Measurements from ENCODE around the gene CCDC89. TPM values are rescaled to one million over a fixed set of nuclear protein-coding genes. Genes with fewer than 3 reads are reported as not detected.
"Not testable (repeated sequence)": the region's sequence is repeated elsewhere in the genome, so short reads cannot be mapped to it uniquely, and the experiment has no call there.

CCDC89 gene
- total and polyA plus RNA-seq, 2 experiments from 2014 or later = 0.31 TPM; not detected in 1

DNA sequence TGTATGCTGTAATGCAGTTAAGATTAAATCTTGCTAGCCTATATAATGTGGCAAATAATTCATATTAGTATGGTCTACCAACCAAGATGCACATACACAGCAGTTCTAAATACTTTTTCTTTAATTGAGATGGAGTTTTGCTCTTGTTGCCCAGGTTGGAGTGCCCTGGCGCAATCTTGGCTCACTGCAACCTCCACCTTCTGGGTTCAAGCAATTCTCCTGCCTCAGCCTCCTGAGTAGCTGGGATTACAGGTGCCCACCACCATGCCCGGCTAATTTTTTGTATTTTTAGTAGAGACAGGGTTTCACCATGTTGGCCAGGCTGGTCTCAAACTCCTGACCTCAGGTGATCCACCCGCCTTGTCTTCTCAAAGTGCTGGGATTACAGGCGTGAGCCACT lies 31.7 kb downstream of the CCDC89 start:
- H3K27ac Mint-ChIP-seq; H4K20me1 ChIP-seq (replicated peaks; ENCODE audit: insufficient read depth); H3K27me3 Mint-ChIP-seq (ENCODE audit: insufficient read depth, low read depth, poor library complexity); H3K4me3 Mint-ChIP-seq; H3F3A ChIP-seq (replicated peaks; ENCODE audit: low read depth); H3K27me3 ChIP-seq (ENCODE audit: insufficient read depth); H3K4me1 ChIP-seq (ENCODE audit: insufficient read depth); H3K4me2 ChIP-seq; H3K27ac ChIP-seq (ENCODE audit: low read depth); ATAC-seq; H3K4me3 ChIP-seq; H3K9me3 Mint-ChIP-seq; H2AFZ ChIP-seq; H3K9me2 ChIP-seq (ENCODE audit: insufficient read depth); DNase-seq (ENCODE audit: low spot score): not testable (repeated sequence)
- Mint-ChIP-seq H3K36me3 (ENCODE audit: low read depth) (peaks cover 29% of the 10 kb centered on the region), H3K4me1 (peaks cover 11% of the 10 kb centered on the region)
- Histone ChIP-seq H3K36me3 (ENCODE audit: insufficient read depth) (peaks cover 19% of the 10 kb centered on the region), H3K79me2 (replicated peaks; ENCODE audit: insufficient read depth) (peaks cover 30% of the 10 kb centered on the region)

DNA sequence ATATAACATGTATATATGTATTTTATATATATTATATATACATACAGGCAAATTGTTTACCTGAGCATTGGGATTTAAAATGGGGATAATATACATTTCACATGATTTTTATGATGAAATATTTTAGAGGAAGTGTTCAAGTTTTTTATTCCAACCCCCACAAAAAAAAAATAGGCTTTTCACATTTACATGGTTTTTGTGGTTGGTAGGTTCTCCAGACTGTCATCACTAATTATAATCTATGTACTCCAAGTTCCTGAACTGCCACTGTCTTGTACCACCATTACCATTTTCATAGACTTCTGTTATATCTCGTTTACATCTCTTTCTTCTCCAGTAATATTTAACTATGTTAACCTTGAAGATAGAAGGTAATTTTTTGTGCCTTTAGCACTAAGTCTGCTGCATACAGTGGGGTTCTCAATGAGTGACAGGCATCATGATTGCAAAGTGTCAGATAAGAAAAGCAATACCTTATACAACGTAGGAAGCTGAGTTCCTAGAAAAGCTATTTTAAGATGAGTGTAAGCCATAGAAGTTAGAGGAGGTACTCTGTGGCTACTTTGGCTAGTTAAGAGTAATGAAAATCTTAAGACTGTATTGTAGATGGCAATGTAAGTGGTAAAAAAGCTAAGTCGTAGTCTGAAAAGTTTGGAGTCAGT lies 33.1 kb downstream of the CCDC89 start:
- H4K20me1 ChIP-seq (replicated peaks; ENCODE audit: insufficient read depth) = 0 out of 2 replicates have a peak, but pooled peaks cover 4% of the 10 kb centered on the region
- no peak overlapping the region for H3K27ac Mint-ChIP-seq
- peaks cover 19% of the 10 kb centered on the region for H3K36me3 ChIP-seq (ENCODE audit: insufficient read depth)
- H3K4me2 ChIP-seq = no peak overlapping the region
- no peak overlapping the region for H3K4me3 ChIP-seq
- no peaks in the 10 kb centered on the region for H3K9me2 ChIP-seq (ENCODE audit: insufficient read depth)
- peaks cover 2% of the 10 kb centered on the region for H3K27me3 Mint-ChIP-seq (ENCODE audit: insufficient read depth, low read depth, poor library complexity)
- ATAC-seq (no peak), DNase-seq (ENCODE audit: low spot score) (no peak)
- no peak overlapping the region for H2AFZ ChIP-seq
- H3K79me2 ChIP-seq (replicated peaks; ENCODE audit: insufficient read depth) = peaks cover 18% of the 10 kb centered on the region
- H3K4me3 Mint-ChIP-seq = no peak overlapping the region
- no peak overlapping the region for H3K27ac ChIP-seq (ENCODE audit: low read depth)
- H3K36me3 Mint-ChIP-seq (ENCODE audit: low read depth) = peaks cover 21% of the 10 kb centered on the region; the same call in 2 of the 3 replicates
- no peaks in the 10 kb centered on the region for H3F3A ChIP-seq (replicated peaks; ENCODE audit: low read depth)
- H3K4me1 Mint-ChIP-seq = peaks cover 15% of the 10 kb centered on the region
- H3K27me3 ChIP-seq (ENCODE audit: insufficient read depth) = no peaks in the 10 kb centered on the region
- peaks cover 6% of the 10 kb centered on the region for H3K4me1 ChIP-seq (ENCODE audit: insufficient read depth)
- H3K9me3 Mint-ChIP-seq = no peaks in the 10 kb centered on the region
- no peak for TF ChIP-seq CREB1 (CRISPR knock-in tag; IDR thresholded peaks at IDR 0.05; ENCODE audit: low read depth)
- no peak for TF ChIP-seq ZNF114 (CRISPR knock-in tag; IDR thresholded peaks at IDR 0.05)
- no peak for TF ChIP-seq EZH2 (IDR thresholded peaks at IDR 0.05; ENCODE audit: low read depth, unreplicated experiment)
- TF ChIP-seq, protein P1, sequence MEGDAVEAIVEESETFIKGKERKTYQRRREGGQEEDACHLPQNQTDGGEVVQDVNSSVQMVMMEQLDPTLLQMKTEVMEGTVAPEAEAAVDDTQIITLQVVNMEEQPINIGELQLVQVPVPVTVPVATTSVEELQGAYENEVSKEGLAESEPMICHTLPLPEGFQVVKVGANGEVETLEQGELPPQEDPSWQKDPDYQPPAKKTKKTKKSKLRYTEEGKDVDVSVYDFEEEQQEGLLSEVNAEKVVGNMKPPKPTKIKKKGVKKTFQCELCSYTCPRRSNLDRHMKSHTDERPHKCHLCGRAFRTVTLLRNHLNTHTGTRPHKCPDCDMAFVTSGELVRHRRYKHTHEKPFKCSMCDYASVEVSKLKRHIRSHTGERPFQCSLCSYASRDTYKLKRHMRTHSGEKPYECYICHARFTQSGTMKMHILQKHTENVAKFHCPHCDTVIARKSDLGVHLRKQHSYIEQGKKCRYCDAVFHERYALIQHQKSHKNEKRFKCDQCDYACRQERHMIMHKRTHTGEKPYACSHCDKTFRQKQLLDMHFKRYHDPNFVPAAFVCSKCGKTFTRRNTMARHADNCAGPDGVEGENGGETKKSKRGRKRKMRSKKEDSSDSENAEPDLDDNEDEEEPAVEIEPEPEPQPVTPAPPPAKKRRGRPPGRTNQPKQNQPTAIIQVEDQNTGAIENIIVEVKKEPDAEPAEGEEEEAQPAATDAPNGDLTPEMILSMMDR (conservative IDR thresholded peaks at IDR 0.05; ENCODE audit: low read depth in 2 of 2) = no peak
- TF ChIP-seq, protein P2, sequence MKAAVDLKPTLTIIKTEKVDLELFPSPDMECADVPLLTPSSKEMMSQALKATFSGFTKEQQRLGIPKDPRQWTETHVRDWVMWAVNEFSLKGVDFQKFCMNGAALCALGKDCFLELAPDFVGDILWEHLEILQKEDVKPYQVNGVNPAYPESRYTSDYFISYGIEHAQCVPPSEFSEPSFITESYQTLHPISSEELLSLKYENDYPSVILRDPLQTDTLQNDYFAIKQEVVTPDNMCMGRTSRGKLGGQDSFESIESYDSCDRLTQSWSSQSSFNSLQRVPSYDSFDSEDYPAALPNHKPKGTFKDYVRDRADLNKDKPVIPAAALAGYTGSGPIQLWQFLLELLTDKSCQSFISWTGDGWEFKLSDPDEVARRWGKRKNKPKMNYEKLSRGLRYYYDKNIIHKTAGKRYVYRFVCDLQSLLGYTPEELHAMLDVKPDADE (IDR thresholded peaks at IDR 0.05) = no peak
- TF ChIP-seq, protein P3, sequence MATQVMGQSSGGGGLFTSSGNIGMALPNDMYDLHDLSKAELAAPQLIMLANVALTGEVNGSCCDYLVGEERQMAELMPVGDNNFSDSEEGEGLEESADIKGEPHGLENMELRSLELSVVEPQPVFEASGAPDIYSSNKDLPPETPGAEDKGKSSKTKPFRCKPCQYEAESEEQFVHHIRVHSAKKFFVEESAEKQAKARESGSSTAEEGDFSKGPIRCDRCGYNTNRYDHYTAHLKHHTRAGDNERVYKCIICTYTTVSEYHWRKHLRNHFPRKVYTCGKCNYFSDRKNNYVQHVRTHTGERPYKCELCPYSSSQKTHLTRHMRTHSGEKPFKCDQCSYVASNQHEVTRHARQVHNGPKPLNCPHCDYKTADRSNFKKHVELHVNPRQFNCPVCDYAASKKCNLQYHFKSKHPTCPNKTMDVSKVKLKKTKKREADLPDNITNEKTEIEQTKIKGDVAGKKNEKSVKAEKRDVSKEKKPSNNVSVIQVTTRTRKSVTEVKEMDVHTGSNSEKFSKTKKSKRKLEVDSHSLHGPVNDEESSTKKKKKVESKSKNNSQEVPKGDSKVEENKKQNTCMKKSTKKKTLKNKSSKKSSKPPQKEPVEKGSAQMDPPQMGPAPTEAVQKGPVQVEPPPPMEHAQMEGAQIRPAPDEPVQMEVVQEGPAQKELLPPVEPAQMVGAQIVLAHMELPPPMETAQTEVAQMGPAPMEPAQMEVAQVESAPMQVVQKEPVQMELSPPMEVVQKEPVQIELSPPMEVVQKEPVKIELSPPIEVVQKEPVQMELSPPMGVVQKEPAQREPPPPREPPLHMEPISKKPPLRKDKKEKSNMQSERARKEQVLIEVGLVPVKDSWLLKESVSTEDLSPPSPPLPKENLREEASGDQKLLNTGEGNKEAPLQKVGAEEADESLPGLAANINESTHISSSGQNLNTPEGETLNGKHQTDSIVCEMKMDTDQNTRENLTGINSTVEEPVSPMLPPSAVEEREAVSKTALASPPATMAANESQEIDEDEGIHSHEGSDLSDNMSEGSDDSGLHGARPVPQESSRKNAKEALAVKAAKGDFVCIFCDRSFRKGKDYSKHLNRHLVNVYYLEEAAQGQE (IDR thresholded peaks at IDR 0.05; ENCODE audit: unreplicated experiment) = no peak
- TF ChIP-seq POLR2AphosphoS5 (IDR thresholded peaks at IDR 0.05; ENCODE audit: low read depth) = no peak
- no peak for TF ChIP-seq STAT1 (IDR thresholded peaks at IDR 0.05; ENCODE audit: unreplicated experiment)
- TF ChIP-seq JUNB (IDR thresholded peaks at IDR 0.05; ENCODE audit: unreplicated experiment) = no peak
- no peak for TF ChIP-seq NANOG (IDR thresholded peaks at IDR 0.05; ENCODE audit: borderline replicate concordance)

Data from GM23338 (cell line).